ENCODE data around the gene PPP2CA.
"Not testable (repeated sequence)": the region's sequence is repeated elsewhere in the genome, so short reads cannot be mapped to it uniquely, and the experiment has no call there.

Gene PPP2CA

DNA sequence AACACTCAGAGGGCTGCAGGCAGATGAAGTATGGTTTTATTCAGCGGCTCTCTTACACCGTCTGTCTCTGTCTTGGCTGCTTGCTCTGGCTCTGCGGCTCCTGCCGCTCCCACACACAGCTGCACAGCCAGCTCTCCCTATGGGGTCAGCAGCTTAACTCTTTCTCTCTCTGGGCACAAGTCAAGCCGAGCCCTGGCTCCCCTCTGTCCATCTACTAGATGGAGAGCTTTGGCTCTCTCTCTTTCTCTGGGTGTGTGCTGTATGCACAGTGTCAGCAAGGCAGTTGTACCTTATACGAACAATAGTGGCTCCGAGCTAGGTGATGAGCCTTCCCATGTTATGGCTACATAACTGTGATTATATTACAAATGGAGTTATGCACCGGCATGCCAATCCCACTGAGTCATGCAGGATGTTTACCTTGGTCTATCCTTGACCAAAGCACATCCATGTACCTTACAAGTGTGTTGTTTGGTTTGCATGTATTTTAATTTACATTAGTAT lies 19.3 kb upstream of the PPP2CA start:
- no peak for DNase-seq

DNA sequence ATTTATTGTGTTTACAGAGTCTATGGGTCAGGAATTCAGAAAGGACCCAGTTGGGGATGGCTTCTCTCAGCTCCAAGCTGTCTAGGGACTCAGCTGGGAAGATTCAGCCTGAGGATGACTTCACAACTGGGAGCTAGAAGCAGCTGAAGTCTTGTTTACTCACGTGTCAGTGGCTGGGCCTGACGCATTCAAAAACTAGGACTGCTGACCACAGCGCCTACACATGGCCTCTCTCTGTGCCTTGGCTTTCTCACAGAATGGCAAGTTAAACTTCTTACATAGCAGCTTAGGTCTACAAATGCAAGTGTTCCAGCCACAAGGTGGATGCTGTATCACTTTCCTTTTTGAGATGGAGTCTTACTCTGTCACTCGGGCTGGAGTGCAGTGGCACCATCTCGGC lies 16.3 kb upstream of the PPP2CA start:
- DNase-seq, result no peak

DNA sequence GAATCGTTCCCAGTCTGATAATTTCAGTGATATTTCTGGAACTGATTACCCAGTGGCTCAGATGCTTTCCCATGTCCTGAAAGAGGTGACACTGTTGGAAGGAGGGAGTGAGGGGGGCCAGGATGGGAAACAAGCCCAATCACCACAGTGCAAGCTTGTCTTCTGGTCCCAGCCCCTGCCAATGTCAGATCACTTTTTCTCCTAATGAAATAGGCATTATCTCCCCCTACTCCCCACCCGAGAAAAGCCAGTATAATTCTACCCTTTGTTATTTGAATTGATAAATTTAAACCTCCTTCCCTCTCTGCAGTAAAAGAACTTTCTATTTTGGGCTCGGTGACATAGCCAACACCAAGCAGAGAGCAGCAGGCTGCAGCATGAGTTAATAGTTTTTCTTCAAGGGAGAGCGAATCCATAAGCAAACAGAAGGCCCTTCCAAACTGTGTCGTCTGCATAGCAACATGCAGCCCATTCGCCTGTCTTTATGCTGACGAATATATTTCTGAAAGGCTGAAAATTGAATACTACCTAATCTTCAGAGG lies 14.6 kb upstream of the PPP2CA start:
- DNase-seq, result no peak

DNA sequence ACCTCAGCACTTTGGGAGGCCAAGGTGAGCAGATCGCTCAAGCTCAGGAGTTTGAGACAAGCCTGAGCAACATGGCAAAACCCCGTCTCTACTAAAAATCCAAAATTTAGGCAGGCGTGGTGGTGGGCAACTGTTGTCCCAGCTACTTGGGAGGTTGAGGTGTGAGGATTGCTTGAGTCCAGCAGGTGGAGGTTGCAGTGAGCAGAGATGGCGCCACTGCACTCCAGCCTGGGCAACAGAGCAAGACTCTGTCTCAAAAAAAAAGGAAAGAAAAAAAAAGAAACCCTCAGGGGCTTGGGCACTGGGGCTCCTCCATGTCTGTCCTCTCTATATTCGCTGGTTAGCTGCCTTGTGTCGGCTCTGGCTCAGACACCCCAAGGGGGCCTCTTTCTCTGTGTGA lies 10.9 kb upstream of the PPP2CA start:
- no peak for DNase-seq

DNA sequence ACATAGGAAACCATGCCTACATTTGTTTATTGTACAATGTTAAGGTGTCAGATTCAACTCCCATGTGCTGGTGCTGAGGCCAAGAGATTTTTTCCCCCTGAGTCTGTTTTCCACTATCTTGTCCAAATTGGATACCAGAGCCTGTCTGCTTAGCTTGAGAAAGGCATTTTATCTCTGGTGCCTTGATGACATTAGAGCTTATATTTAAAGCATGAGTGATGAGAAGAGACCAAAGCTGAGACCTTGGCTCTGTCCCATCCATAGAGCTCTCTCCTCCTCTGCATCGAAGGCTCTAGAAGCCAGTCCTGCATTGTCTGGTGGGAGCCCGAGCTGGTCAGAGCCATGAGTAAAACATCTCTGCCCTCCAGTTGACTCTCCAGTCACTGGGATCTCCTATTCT lies 10.4 kb upstream of the PPP2CA start:
- DNase-seq, result no peak

DNA sequence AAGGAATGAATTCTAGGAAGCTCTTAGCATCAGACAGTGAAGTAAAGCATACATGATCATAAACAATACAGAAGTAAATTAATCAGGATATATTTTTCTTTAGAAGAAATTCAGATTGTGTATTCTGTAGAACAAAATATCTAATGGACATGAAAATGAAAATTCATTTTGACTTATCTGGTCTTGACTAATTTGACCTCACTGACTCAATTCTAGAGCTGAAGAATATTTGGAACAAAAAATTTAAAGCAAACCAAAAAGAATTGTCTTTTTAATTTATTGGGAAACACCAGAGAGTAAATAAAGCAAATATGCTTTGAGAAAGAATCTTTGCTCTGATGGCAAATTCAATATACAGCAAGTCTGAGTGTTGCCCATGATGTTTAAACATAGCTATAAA lies 2.8 kb upstream of the PPP2CA start:
- DNase-seq, result no peak

DNA sequence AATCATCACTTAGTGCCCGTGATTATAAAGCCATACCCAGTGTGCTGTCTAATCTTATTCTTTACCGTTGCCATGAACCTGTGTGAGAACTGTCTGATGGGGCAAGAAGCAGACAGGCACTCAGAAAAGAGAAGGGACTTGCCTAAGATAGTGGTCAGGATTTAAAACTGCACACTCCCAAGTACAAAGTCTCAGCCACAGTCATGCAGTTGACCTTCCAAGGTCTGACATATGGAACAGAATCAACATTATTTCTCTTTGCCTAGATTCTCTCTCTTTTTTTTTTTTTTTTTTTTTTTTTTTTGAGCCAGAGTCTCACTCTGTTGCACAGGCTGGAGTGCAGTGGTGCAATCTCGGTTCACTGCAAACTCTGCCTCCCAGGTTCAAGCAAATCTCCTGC lies 1.9 kb upstream of the PPP2CA start:
- DNase-seq, result no peak

DNA sequence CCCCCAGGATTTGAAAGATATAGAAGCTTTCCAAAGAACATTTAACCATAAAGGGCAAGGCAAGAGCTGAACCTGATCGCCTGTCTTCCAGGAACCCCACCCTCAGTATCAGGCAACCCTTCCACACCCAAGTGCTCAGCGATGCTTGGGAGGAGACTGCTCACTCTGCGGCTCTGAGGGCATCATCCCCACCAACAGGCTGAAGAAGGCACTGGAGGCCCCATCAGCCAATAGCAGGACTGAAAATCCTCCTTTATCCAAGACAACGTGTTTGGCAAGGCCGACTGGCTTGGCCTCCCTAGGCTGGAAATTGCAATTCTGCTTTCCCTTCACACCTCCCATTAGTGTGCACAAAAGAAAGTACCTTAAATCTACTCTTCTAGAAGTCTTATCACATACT lies 1.4 kb upstream of the PPP2CA start:
- DNase-seq, result peak; percentile 7

DNA sequence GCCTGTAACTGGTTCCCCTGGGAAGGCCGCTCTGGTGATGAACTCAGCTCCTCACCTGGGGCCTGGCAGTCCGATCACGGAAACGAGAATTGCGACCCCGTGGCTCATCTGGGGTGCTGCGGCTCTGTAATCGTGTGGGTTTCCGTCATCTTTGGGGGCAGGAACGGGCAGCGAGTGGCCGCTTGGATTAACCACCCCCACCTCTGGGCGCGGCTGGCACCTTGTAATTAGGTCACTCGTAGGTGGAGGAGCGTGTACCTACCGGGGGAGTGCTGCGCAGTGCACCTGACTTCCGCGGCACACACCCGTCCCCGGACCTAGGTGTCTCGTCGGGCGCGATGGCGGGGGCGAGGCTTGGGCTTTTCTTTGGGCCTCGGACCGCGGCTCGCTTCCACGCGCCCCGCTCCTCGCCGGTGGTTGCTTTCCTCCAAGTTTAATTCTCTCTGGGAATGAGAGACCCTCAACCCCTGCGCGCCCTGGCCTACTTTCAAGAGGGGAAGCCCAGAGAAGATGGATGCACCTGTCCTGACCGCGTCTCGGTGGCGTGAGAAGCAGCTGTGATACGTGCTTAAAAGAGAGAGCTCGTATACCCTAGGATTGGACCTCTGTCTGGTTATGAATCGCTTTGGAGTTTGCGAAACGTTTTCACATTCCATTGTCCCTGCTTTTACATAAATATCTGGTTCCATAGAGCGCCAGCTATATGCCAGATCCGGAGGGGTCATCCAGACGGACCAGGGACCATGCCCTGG lies 744 bp upstream of the PPP2CA start:
- DNase-seq, result no peak

DNA sequence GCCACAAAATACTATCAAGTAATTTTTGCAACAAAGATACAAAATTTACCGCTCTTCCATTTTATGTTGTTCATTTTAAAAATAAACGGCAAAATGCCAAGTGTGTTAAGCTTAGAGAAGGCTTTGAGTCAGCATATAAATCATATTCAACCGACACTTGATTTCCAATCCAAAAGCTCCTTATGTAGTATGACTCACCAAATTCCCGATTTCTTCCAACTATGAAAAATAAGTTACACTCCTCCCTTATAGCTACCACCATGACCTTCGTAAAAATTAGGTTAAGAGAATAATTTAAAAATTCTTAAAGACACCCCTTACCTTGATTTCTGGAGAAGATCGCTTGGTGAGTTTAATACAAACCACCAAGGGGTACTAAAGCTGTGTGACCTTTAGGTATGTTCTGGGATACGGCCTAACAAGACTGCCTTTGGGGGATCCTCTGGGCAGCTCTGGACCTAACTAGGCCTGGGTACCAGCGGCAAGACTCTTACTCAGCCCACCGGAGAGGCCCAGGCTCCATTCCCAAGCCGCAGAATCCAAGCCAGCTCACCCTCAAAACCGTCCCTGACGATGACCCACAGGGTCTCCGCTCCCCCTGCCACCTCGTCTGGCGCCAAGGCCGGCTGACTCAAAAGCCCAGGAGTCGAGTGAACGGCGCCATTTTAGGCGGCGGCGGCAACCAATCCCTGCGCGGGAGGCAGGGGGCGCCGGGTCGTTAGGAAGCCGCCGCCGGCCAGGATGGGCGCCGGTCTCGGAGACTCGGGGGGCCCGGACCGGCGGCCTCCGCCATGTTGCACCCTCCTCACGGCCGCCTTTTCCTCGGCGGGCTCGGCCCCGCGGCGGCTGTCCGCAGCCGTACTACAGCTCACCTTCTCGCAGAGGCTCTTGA lies 739 bp downstream of the PPP2CA start:
- DNase-seq, result peak; percentile 68

DNA sequence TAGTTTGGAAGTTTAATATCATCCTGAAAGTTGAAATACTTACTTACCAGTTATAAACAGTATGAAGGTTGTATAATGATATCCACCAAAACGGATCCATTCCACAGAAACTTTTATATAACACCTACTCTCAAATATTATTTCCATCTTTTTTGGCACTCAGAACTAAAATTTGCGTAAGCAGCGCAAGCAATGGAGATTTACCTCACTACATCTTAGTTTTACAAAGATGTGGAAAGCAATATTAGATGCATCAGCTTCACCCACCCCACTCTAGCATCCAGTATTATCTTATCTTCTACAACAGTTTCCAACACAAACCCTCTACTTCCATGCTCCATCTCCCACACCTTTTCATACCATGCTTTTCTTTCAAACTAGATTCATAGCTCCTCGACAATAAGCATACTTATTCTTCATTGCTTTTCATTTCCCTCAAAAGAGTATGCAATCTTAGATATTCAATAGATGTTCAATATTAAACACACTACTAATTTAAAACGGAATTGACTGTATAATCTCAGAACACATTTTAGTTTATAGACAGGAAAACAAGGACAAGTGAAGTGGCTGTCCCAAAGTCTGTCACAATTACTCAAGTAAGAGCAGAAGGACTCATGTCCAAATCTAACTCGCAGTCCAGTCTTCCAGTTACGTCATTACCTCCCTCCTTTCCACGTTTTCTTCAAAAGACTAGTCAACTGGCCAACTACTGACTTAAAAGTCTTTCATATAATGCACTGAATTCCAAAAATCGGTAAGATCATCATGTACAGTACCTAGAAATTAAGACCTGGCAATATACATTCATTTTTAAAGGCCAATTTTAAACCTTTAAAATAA lies 2.2 kb downstream of the PPP2CA start:
- DNase-seq, result no peak

DNA sequence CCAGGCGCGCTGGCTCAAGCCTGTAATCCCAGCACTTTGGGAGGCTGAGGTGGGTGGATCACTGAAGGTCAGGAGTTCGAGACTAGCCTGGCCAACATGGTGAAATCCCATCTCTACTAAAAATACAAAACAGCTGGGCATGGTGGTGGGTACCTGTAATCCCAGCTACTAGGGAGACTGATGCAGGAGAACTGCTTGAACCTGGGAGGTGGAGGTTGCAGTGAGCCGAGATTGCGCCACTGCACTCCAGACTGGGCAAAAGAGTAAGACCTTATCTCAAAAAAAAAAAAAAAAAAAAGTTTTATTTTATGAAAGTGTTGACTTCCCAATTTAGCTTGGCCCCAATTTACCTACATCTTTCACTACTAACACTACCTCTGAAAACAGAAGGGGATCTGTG lies 4.2 kb downstream of the PPP2CA start:
- DNase-seq, result not testable (repeated sequence)

DNA sequence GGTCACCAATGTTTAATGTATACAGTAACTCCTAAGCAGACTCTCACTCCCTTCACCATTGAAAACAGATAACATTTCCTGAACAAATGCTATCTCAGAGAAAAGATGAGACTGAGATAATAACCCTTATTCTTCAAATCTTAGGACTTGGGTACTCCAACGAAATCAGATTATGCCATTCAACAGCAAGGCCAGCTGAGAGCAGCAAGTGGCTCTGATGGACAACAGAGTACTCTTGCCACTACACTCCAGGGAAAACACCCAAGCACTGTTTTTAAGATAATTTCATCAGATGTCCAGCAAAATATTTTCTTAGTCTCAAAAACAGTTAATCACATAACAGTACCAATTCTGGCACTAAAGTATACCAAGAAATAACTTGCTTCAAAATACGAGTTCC lies 10.1 kb downstream of the PPP2CA start:
- DNase-seq, result no peak

DNA sequence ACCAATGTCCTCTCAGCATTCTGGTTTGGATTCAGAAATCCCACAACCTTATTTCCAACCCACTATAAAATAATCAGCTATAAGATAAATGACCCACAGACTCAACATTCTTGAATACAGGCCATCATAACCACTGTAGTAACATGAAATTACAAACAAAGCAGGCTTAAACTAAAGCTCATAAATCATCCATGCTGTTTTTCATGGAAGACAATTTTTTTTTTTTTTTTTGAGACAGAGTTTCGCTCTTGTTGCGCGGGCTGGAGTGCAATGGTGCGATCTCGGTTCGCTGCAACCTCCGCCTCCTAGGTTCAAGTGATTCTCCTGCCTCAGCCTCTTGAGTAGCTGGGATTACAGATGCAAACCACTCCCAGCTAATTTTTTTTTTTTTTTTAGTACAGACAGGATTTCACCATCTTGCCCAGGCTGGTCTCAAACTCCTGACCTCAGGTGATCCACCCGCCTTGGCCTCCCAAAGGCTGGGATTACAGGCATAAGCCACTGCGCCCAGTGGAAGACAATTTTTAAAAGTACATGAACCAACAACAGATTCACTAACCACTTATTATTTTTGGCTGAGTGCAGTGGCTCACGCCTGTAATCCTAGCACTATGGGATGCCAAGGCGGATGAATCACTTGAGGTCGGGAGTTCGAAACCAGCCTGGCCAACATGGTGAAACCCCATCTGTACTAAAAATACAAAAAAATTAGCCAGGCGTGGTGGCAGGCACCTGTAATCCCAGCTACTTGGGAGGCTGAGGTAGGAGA lies 14.4 kb downstream of the PPP2CA start:
- DNase-seq, result not testable (repeated sequence)

DNA sequence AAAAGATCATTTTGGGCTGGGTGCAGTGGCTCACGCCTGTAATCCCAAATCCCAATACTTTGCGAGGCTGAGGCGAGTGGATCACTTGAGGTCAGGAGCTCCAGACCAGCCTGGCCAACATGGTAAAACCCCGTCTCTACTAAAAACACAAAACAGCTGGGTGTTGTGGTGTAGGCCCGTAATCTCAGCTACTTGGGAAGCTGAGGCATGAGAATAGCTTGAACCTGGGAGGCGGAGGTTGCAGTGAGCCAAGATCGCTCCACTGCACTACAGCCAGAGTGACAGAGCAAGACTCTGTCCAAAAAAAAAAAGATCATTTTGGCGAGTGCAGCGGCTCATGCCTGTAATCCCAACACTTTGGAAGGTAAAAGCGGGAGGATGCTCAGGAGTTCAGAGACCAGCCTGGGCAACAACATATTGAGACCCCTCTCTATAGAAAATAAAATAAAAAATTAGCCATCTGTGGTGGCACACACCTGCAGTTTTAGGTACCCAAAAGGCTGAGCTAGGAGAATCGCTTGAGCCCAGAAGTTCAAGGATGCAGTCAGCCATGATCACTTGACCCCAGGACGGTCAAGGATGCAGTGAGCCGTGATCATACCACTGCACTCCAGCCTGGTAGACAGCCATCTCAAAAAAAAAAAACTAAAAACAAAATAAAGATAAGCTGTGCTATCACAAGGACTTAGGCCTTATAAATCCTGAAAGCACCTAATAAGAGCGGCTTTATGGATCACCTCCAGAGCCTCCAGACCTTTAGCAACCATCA lies 16.2 kb downstream of the PPP2CA start:
- no peak for DNase-seq

DNA sequence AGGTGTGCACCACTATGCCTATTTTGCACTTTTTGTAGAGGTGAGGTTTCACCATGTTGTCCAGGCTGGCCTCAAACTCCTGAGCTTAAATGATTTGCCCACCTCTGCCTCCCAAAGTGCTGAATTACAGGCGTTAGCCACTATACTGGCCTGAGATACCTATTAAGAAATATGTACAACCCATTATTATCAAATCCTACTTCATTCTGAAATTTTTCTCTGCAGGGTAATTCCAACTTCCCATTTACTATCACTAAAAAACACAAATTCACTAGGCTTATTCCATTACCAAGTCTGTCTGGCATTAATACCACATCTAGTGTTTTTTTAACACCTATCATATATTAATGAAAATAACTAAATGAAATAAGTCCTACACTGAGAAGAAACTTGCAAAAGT lies 18.2 kb downstream of the PPP2CA start:
- DNase-seq, result no peak

DNA sequence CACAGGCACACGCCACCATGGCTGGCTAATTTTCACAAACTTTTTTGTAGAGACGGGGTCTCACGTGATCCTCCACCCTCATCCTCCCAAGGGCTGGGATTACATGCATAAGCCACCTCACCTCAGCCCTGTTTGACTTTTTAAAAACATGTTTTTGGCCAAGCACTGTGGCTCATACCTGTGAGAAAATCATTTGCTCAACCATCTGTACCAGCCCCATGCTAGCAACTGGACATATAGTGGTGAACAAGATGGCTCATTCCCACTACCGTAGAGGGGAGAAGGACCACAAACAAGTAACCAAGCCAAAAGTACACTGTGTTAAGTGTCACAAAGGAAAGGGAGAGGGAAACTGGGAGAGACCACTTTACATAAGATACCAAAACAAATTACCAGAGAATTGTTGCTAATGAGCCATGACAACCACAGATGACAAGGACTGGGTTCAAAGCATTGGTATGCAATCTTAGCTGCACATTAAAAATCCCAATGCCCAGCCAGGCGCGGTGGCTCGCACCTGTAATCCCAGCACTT lies 19.2 kb downstream of the PPP2CA start:
- no peak for DNase-seq

DNA sequence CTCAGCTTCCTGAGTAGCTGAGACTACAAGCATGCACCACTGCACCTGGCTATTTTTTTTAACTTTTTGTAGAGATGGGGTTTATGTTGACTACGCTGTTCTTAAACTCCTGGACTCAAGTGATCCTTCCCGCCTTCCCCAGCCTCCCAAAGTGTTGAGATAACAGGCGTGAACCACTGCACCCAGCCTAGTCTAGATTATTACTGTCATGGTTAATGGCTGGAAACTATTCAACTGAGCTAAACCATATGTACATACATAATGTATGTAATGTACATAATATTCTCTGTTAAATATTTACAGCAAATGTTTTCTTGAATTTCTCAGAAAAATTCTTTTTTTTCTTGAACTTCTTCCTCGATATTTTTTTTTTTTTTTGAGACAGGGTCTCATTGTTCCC lies 21.3 kb downstream of the PPP2CA start:
- DNase-seq, result no peak

DNA sequence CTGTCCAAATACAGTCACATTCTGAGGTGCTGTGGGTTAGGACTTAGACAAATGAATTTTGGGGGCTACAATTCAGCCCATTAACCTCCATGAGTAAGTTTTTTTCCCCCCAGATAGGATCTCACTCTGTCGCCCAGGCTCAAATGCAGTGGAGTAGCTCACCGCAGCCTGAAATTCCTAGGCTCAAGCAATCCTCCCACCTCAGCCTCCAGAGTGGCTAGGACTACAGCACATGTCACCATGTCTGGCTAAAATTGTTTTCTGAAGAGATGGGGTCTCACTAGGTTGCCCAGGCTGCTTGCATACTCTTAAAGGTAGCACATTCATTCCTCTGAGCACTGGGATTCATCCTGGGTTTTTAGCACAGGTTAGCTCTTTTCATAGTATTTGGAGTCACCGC lies 22.2 kb downstream of the PPP2CA start:
- no peak for DNase-seq

DNA sequence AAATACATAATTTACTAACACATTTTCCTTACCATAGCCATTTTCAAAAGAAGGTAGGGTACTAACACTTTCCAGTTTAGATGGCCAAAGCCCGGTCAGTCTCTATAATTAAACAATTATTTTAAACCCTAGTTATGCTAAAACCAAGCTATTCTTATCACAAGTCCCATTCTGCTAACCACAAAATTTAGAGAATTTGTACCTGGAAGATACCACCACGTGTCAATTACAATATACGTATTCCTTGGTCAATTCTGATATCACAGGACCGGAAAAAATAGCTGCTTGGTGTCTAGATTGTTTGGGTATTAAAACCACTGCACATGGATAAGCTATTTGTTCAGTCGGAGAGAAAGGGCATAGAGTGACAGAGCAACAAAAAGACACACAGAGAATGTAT lies 30.2 kb downstream of the PPP2CA start:
- no peak for DNase-seq

DNA sequence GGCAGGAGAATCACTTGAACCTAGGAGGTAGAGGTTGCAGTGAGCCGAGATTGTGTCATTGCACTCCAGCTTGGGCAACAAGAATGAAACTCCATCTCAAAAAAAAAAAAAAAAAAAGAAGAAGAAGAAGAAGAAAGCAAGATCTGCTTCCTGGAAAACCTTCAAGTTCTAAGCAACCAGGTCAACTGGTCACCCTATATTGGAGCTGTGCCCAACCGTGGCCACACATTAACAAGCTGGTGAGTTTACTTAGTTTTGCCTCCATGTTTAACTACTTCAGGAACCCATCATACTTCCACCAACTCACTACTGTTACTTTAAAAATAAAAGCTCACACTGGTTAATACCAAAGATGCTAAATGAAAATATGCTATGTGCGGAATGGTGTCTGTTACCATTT lies 36.8 kb downstream of the PPP2CA start:
- no peak for DNase-seq

Data from stimulated activated CD4-positive, alpha-beta T cell treated with anti-CD3 and anti-CD28 coated beads, Interleukin-4, amount 100 ng/mL, for 24 hours (primary cell).